Fibroblast of lung (primary cell): ENCODE data around the gene CDH12. TPM values are rescaled to one million over a fixed set of nuclear protein-coding genes. Genes with fewer than 3 reads are reported as not detected.
"Not testable (repeated sequence)": the region's sequence is repeated elsewhere in the genome, so short reads cannot be mapped to it uniquely, and the experiment has no call there.

ENCODE experiments used
- DNase-seq, 2 donors: peaks; one replicate each; pipeline versions ENCODE4 v3.0.0 to v3.0.0-alpha.2; 2010; ENCODE audit warnings: low read depth in 2 of 2
- H2AFZ ChIP-seq: 2 replicates; pipeline ENCODE4 v1.5.1; 2012; ENCODE audit warnings: low read length, control low read depth, inconsistent platforms
- H3K27ac ChIP-seq: 2 replicates; pipeline ENCODE4 v1.5.1; 2011; ENCODE audit warnings: low read length, control low read depth; ENCODE audit not compliant: insufficient read depth
- H3K27me3 ChIP-seq: 2 replicates; pipeline ENCODE4 v1.5.1; 2011; ENCODE audit warnings: mild to moderate bottlenecking, low read length; ENCODE audit not compliant: control insufficient read depth, insufficient read depth
- H3K36me3 ChIP-seq: 2 replicates; pipeline ENCODE4 v1.5.1; 2011; ENCODE audit warnings: low read length; ENCODE audit not compliant: control insufficient read depth, insufficient read depth
- H3K4me1 ChIP-seq: 2 replicates; pipeline ENCODE4 v1.5.1; 2011; ENCODE audit warnings: low read length; ENCODE audit not compliant: control insufficient read depth, insufficient read depth; ENCODE audit errors: extremely low read depth
- H3K4me2 ChIP-seq: 2 replicates; pipeline ENCODE4 v1.5.1; 2011; ENCODE audit warnings: low read length, control low read depth; ENCODE audit not compliant: insufficient read depth; ENCODE audit errors: extremely low read depth
- H3K4me3 ChIP-seq, 4 experiments: fragments of 200-600 bp in 1 of 4; sonication (generic) in 1 of 4; replicated peaks in 1 of 4; 2 replicates each; pipeline ENCODE4 v1.5.1; 2011 to 2016; ENCODE audit warnings: low read length in 4 of 4, low read depth in 3 of 4, mild to moderate bottlenecking in 3 of 4, control low read depth in 2 of 4, inconsistent platforms in 1 of 4, mixed read lengths in 1 of 4; ENCODE audit not compliant: insufficient read depth in 1 of 4; ENCODE audit errors: control extremely low read depth in 1 of 4
- H3K79me2 ChIP-seq: 2 replicates; pipeline ENCODE4 v1.5.1; 2012; ENCODE audit warnings: mild to moderate bottlenecking, low read length, inconsistent platforms; ENCODE audit not compliant: control insufficient read depth, insufficient read depth
- H3K9ac ChIP-seq: 2 replicates; pipeline ENCODE4 v1.5.1; 2011; ENCODE audit warnings: mild to moderate bottlenecking, low read length, control low read depth; ENCODE audit not compliant: insufficient read depth
- H3K9me3 ChIP-seq: 2 replicates; pipeline ENCODE4 v1.5.1; 2012; ENCODE audit warnings: low read depth, low read length; ENCODE audit not compliant: control insufficient read depth, insufficient read depth
- H4K20me1 ChIP-seq: 2 replicates; pipeline ENCODE4 v1.5.1; 2011; ENCODE audit warnings: low read length; ENCODE audit not compliant: control insufficient read depth, insufficient read depth; ENCODE audit errors: extremely low read depth
- EZH2 ChIP-seq: IDR thresholded peaks from 2 replicates; pipeline ENCODE4 v1.5.1; 2012; ENCODE audit warnings: low read length, control low read depth, mild to moderate bottlenecking; ENCODE audit errors: missing control alignments
- polyA plus RNA-seq, 2 donors: library from polyadenylated mRNA; depleted of rRNA in 1 of 2; stranded (reverse) in 1 of 2; unstranded in 1 of 2; fragments of >200 nt; gene quantifications; 2 replicates each; pipeline ENCODE4 v1.2.1, GENCODE V29; 2011 to 2012; ENCODE audit warnings: missing spikeins in 1 of 2
- total RNA-seq: library from RNA; depleted of rRNA; stranded (reverse); fragments of >200 nt; gene quantifications from 2 replicates; pipeline ENCODE4 v1.2.1, GENCODE V29; 2014
- TF ChIP-seq, protein P1 (sequence below), 2 donors: IDR thresholded peaks in 1 of 2; conservative IDR thresholded peaks in 1 of 2; 1 replicate in 1 of 2; 2 replicates in 1 of 2; pipeline ENCODE4 v1.5.1; 2011 to 2012; ENCODE audit warnings: low read length in 2 of 2, control low read depth in 1 of 2, inconsistent platforms in 1 of 2, low read depth in 1 of 2, mild to moderate bottlenecking in 1 of 2

The CDH12 gene
- total and polyA plus RNA-seq, 2 donors (not counting 1 experiment from before 2014, with no cell fraction given), result 0.02 TPM; not detected in 1

DNA sequence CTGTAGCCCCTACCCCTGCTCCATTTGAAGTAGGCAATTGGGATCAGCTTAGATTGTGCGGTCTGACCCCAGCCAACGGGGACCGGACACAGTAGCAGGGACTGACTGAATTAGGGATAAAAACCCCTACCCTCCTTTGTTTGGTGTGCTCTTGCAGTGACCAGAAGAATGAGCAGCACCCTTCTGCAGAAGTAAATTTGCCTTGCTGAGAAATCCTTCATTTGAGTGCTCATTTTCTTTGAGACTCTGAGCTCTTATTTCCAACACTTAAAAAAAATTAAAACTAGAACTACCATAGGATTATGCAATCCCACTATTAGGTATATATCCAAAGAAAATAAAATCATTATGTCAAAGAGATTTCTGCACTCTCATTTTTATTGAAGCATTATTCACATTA lies 560.0 kb downstream of the CDH12 start:
- Histone ChIP-seq H3K4me3 (no peak overlapping the region), H3K27ac (no peak overlapping the region), H4K20me1 (no peaks in the 10 kb centered on the region), H3K9me3 (no peaks in the 10 kb centered on the region), H3K4me2 (no peak overlapping the region), H3K9ac (no peak overlapping the region), H3K36me3 (no peaks in the 10 kb centered on the region), H3K27me3 (no peaks in the 10 kb centered on the region), H2AFZ (no peak overlapping the region), H3K4me1 (no peaks in the 10 kb centered on the region), H3K79me2 (no peaks in the 10 kb centered on the region)
- DNase-seq, result no peak
- TF ChIP-seq, protein P1, sequence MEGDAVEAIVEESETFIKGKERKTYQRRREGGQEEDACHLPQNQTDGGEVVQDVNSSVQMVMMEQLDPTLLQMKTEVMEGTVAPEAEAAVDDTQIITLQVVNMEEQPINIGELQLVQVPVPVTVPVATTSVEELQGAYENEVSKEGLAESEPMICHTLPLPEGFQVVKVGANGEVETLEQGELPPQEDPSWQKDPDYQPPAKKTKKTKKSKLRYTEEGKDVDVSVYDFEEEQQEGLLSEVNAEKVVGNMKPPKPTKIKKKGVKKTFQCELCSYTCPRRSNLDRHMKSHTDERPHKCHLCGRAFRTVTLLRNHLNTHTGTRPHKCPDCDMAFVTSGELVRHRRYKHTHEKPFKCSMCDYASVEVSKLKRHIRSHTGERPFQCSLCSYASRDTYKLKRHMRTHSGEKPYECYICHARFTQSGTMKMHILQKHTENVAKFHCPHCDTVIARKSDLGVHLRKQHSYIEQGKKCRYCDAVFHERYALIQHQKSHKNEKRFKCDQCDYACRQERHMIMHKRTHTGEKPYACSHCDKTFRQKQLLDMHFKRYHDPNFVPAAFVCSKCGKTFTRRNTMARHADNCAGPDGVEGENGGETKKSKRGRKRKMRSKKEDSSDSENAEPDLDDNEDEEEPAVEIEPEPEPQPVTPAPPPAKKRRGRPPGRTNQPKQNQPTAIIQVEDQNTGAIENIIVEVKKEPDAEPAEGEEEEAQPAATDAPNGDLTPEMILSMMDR (conservative IDR thresholded peaks at IDR 0.05 in 1 of 2, IDR thresholded peaks at IDR 0.05 in 1 of 2; ENCODE audit: low read depth in 1 of 2, low read length in 2 of 2), result no peak
- TF ChIP-seq EZH2, result no peak

DNA sequence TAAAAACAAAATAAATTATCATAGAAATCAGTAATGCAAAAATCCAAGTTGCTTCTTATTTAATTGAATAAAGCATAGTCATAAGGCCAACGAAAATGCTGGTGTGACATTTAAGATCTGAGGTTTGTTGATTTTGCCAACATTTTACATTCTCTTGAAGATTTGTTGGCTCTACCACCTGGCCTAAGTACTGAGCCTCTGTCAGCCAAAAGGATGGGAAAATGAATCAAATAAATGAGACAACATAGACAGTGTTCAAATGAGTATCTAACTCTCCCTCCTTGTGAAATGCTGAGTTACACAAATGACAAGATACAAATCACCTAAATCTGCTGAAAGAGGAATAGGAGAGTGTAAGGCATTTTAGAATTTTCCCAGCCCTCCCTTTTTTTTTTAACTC lies 575.0 kb downstream of the CDH12 start:
- H2AFZ ChIP-seq, result no peak overlapping the region
- no peaks in the 10 kb centered on the region for H3K27me3 ChIP-seq
- H4K20me1 ChIP-seq, result no peaks in the 10 kb centered on the region
- no peaks in the 10 kb centered on the region for H3K4me1 ChIP-seq
- DNase-seq, result no peak
- H3K9ac ChIP-seq, result no peak overlapping the region
- H3K79me2 ChIP-seq, result no peaks in the 10 kb centered on the region
- H3K27ac ChIP-seq, result no peak overlapping the region
- H3K4me2 ChIP-seq, result no peak overlapping the region
- TF ChIP-seq, protein P1 (conservative IDR thresholded peaks at IDR 0.05 in 1 of 2, IDR thresholded peaks at IDR 0.05 in 1 of 2; ENCODE audit: low read depth in 1 of 2, low read length in 2 of 2), result no peak
- no peak for TF ChIP-seq EZH2
- H3K9me3 ChIP-seq, result no peaks in the 10 kb centered on the region
- H3K36me3 ChIP-seq, result no peaks in the 10 kb centered on the region
- no peak overlapping the region for H3K4me3 ChIP-seq

DNA sequence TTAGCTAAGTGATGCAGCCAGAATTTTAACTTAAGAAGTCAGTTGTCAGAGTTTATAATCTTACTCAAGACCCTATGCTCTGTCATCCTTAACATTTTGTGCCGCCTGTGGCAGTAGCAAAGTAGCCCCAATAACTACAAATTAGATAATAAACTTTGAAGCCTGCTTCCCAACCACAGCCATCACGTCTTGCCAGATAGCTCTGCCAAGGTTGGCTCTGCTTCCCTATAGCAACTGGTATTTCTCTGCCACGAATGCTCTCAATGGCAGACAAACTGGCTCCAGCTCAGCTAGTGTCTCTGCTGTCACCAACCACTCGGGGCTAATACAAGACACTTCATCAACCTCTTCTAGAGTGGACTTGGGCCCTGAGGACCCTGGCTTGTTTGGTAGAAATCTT lies 576.1 kb downstream of the CDH12 start:
- no peak overlapping the region for H3K9ac ChIP-seq
- no peaks in the 10 kb centered on the region for H3K79me2 ChIP-seq
- TF ChIP-seq EZH2, result no peak
- TF ChIP-seq, protein P1 (conservative IDR thresholded peaks at IDR 0.05 in 1 of 2, IDR thresholded peaks at IDR 0.05 in 1 of 2; ENCODE audit: low read depth in 1 of 2, low read length in 2 of 2), result no peak
- no peaks in the 10 kb centered on the region for H3K9me3 ChIP-seq
- no peaks in the 10 kb centered on the region for H3K27me3 ChIP-seq
- no peak overlapping the region for H2AFZ ChIP-seq
- H3K36me3 ChIP-seq, result no peaks in the 10 kb centered on the region
- DNase-seq, result no peak
- H3K4me3 ChIP-seq, result no peak overlapping the region
- H3K4me2 ChIP-seq, result no peak overlapping the region
- H3K27ac ChIP-seq, result no peak overlapping the region
- H3K4me1 ChIP-seq, result no peaks in the 10 kb centered on the region
- no peaks in the 10 kb centered on the region for H4K20me1 ChIP-seq

- H3K27me3 ChIP-seq, H3K4me1 ChIP-seq, H2AFZ ChIP-seq, DNase-seq, H3K9ac ChIP-seq, H4K20me1 ChIP-seq, H3K4me2 ChIP-seq, H3K79me2 ChIP-seq, H3K4me3 ChIP-seq, H3K27ac ChIP-seq, H3K9me3 ChIP-seq, H3K36me3 ChIP-seq: not testable (repeated sequence)
Observed at GRCh38 chr5:22265855-22266254, 587.3 kb downstream of the CDH12 start.
